SK-N-SH treated with all-trans-retinoic acid at 6 μM for 48 hours (cell line): ENCODE results near the gene DENND4B.

Source experiments
- ARNTL ChIP-seq: fragments of 450-650 bp; formaldehyde crosslinking; IDR thresholded peaks from 2 replicates; pipeline ENCODE4 v1.5.0; 2020; ENCODE audit warnings: low read depth, mild to moderate bottlenecking, moderate library complexity, borderline replicate concordance
- PATZ1 ChIP-seq: fragments of 250-450 bp; sonication (Bioruptor Pico); IDR thresholded peaks from 2 replicates; pipeline ENCODE4 v1.8.0; 2020; ENCODE audit warnings: mild to moderate bottlenecking, moderate library complexity, borderline replicate concordance
- RARB ChIP-seq: fragments of 250-450 bp; sonication (Bioruptor Pico); IDR thresholded peaks from 2 replicates; pipeline ENCODE4 v1.8.0; 2021; ENCODE audit warnings: mild to moderate bottlenecking, moderate library complexity
- TCF4 ChIP-seq: fragments of 250-450 bp; sonication (Bioruptor Pico); IDR thresholded peaks from 2 replicates; pipeline ENCODE4 v1.8.0; 2021; ENCODE audit warnings: mild to moderate bottlenecking, moderate library complexity, borderline replicate concordance
- ZFP30 ChIP-seq: fragments of 450-650 bp; formaldehyde crosslinking; IDR thresholded peaks from 2 replicates; pipeline ENCODE4 v1.5.0; 2022; ENCODE audit warnings: mild to moderate bottlenecking, moderate library complexity

- no peak for TF ChIP-seq ARNTL (CRISPR knock-in tag)
- TF ChIP-seq TCF4: no peak
- TF ChIP-seq ZFP30 (CRISPR knock-in tag): no peak
- no peak for TF ChIP-seq RARB (CRISPR knock-in tag)
- TF ChIP-seq PATZ1: no peak
These were observed 7.0 kb downstream of the DENND4B start for GRCh38 chr1:153939476-153939875.
